GM18867 (cell line): Measurements from ENCODE around the gene MN1.

Experiments
- ATAC-seq: cut with Tn5 transposase; IDR thresholded peaks from one replicate; pipeline ENCODE4 v1.9.1; 2021; ENCODE audit warnings: mild to moderate bottlenecking, moderate library complexity; ENCODE audit not compliant: unreplicated experiment

MN1 gene

GRCh38 chr22:27719036-27719347 is 82.6 kb downstream of the MN1 start:
- ATAC-seq: no peak

- no peak for ATAC-seq
Observed at GRCh38 chr22:27718186-27719035, 83.1 kb downstream of the MN1 start.

GRCh38 chr22:27717094-27717493 is 84.5 kb downstream of the MN1 start:
- ATAC-seq: no peak

- no peak for ATAC-seq
Observed at GRCh38 chr22:27716074-27716473, 85.5 kb downstream of the MN1 start.

- ATAC-seq: no peak
Observed at GRCh38 chr22:27715106-27715505, 86.5 kb downstream of the MN1 start.

GRCh38 chr22:27714068-27714467 is 87.5 kb downstream of the MN1 start:
- ATAC-seq: no peak

GRCh38 chr22:27713461-27713860 is 88.1 kb downstream of the MN1 start:
- no peak for ATAC-seq

GRCh38 chr22:27711756-27712155 is 89.8 kb downstream of the MN1 start:
- no peak for ATAC-seq

GRCh38 chr22:27711012-27711411 is 90.5 kb downstream of the MN1 start:
- no peak for ATAC-seq

GRCh38 chr22:27709919-27710675 is 91.5 kb downstream of the MN1 start:
- ATAC-seq: no peak

GRCh38 chr22:27706489-27706888 is 95.1 kb downstream of the MN1 start:
- ATAC-seq: no peak

- no peak for ATAC-seq
Observed at GRCh38 chr22:27705408-27706080, 96.0 kb downstream of the MN1 start.

GRCh38 chr22:27704581-27704980 is 97.0 kb downstream of the MN1 start:
- no peak for ATAC-seq

GRCh38 chr22:27699383-27700019 is 102.1 kb downstream of the MN1 start:
- no peak for ATAC-seq

- no peak for ATAC-seq
Observed at GRCh38 chr22:27698813-27699212, 102.7 kb downstream of the MN1 start.
